SK-N-SH (cell line): ENCODE data around the gene MCF2L. TPM values are rescaled to one million over a fixed set of nuclear protein-coding genes. Genes with fewer than 3 reads are reported as not detected.

Experiments
- CTCF ChIA-PET: fragments of 300-600, 350-600 bp; formaldehyde crosslinking; extraction: SDS; loops from one replicate; lab custom pipeline; 2021; lab: Yijun Ruan, JAX
- POLR2A ChIA-PET: fragments of 350-600 bp; sonication (Branson Sonifier 250); formaldehyde crosslinking; extraction: SDS; loops from one replicate; lab custom pipeline; 2020; ENCODE audit warnings: antibody characterized with exemption, inconsistent platforms; lab: Yijun Ruan, JAX
- DNase-seq: peaks from one replicate; pipeline ENCODE4 v3.0.0; 2012
- H2AFZ ChIP-seq: fragments of 200-600 bp; sonication (generic); 2 replicates; pipeline ENCODE4 v1.8.1; 2016; ENCODE audit warnings: antibody characterized with exemption, mild to moderate bottlenecking, low read depth
- H3F3A ChIP-seq: fragments of 200-600 bp; sonication (generic); replicated peaks from 2 replicates; pipeline ENCODE3; 2016; ENCODE audit warnings: antibody characterized with exemption, mild to moderate bottlenecking; ENCODE audit not compliant: insufficient read depth
- H3K27ac ChIP-seq, 2 experiments: fragments of 200-500 bp in 1 of 2; fragments of 200-600 bp in 1 of 2; sonication (Bioruptor generic) in 1 of 2; sonication (generic), shearing (Covaris generic) in 1 of 2; 2 replicates each; pipeline versions ENCODE4 v1.5.1 to v1.6.1; 2014 to 2016; ENCODE audit warnings: low read depth in 2 of 2, inconsistent platforms in 1 of 2, low read length in 1 of 2, mild to moderate bottlenecking in 1 of 2, mixed read lengths in 1 of 2
- H3K27me3 ChIP-seq: fragments of 200-600 bp; sonication (generic), shearing (Covaris generic); 2 replicates; pipeline ENCODE4 v1.6.1; 2016; ENCODE audit warnings: mixed run types; ENCODE audit not compliant: insufficient read depth
- H3K36me3 ChIP-seq, 2 experiments: fragments of 200-500 bp in 1 of 2; fragments of 200-600 bp in 1 of 2; sonication (Bioruptor generic) in 1 of 2; sonication (generic) in 1 of 2; replicated peaks in 1 of 2; 2 replicates each; pipeline versions ENCODE3 to v1.5.1; 2014 to 2016; ENCODE audit warnings: low read length in 1 of 2, mild to moderate bottlenecking in 1 of 2; ENCODE audit not compliant: insufficient read depth in 2 of 2, control insufficient read depth in 1 of 2
- H3K4me1 ChIP-seq, 2 experiments: fragments of 200-500 bp in 1 of 2; fragments of 200-600 bp in 1 of 2; sonication (Bioruptor generic) in 1 of 2; sonication (generic), shearing (Covaris generic) in 1 of 2; 2 replicates each; pipeline versions ENCODE4 v1.5.1 to v1.6.1; 2014 to 2016; ENCODE audit warnings: low read depth in 1 of 2, low read length in 1 of 2, mixed run types in 1 of 2; ENCODE audit not compliant: insufficient read depth in 2 of 2, control insufficient read depth in 1 of 2
- H3K4me2 ChIP-seq: fragments of 200-600 bp; sonication (generic), shearing (Covaris generic); 2 replicates; pipeline ENCODE4 v1.6.1; 2017; ENCODE audit warnings: mixed run types
- H3K4me3 ChIP-seq, 2 experiments: fragments of 200-500 bp in 1 of 2; fragments of 200-600 bp in 1 of 2; sonication (Bioruptor generic) in 1 of 2; sonication (generic), shearing (Covaris generic) in 1 of 2; 2 replicates each; pipeline versions ENCODE4 v1.5.1 to v1.8.1; 2014 to 2016; ENCODE audit warnings: low read depth in 2 of 2, inconsistent platforms in 1 of 2, low read length in 1 of 2, mild to moderate bottlenecking in 1 of 2, mixed read lengths in 1 of 2, moderate library complexity in 1 of 2
- H3K79me2 ChIP-seq: fragments of 200-600 bp; sonication (generic); 2 replicates; pipeline ENCODE4 v1.8.1; 2017; ENCODE audit warnings: mild to moderate bottlenecking; ENCODE audit not compliant: insufficient read depth
- H3K9ac ChIP-seq: fragments of 200-600 bp; sonication (generic); 2 replicates; pipeline ENCODE4 v1.6.1; 2017; ENCODE audit warnings: mixed run types
- H3K9me2 ChIP-seq: fragments of 200-600 bp; sonication (generic); 2 replicates; pipeline ENCODE4 v1.6.1; 2017; ENCODE audit warnings: mixed run types
- H3K9me3 ChIP-seq: fragments of 200-600 bp; sonication (generic); 2 replicates; pipeline ENCODE4 v1.6.1; 2017; ENCODE audit warnings: mixed run types, mild to moderate bottlenecking, moderate library complexity
- H4K20me1 ChIP-seq: fragments of 200-600 bp; sonication (generic); 2 replicates; pipeline ENCODE4 v1.6.1; 2017; ENCODE audit warnings: mild to moderate bottlenecking, mixed run types; ENCODE audit not compliant: insufficient read depth
- CTCF ChIP-seq: fragments of 200-600 bp; sonication (generic); IDR thresholded peaks from 2 replicates; pipeline ENCODE4 v1.6.1; 2017; ENCODE audit warnings: antibody characterized with exemption, mild to moderate bottlenecking, moderate library complexity
- GATA2 ChIP-seq: sonication (generic); formaldehyde crosslinking; IDR thresholded peaks from 2 replicates; pipeline ENCODE4 v1.5.0; 2020; ENCODE audit warnings: mild to moderate bottlenecking, missing genetic modification reagents
- JUND ChIP-seq: IDR thresholded peaks from 2 replicates; pipeline ENCODE4 v1.4.0; 2012
- MXI1 ChIP-seq: IDR thresholded peaks from 2 replicates; pipeline ENCODE4 v1.6.1; 2012; ENCODE audit warnings: mild to moderate bottlenecking, low read depth, low read length, improper control_type of control experiment
- NRF1 ChIP-seq: IDR thresholded peaks from 2 replicates; pipeline ENCODE4 v1.6.1; 2012; ENCODE audit warnings: low read depth, mild to moderate bottlenecking, low read length
- POLR2AphosphoS5 ChIP-seq: IDR thresholded peaks from 2 replicates; pipeline ENCODE4 v1.6.1; 2012; ENCODE audit warnings: low read depth, low read length
- RCOR1 ChIP-seq: fragments of 150-350 bp; IDR thresholded peaks from 2 replicates; pipeline ENCODE4 v1.6.1; 2017; ENCODE audit warnings: antibody characterized with exemption, low read length
- REST ChIP-seq: IDR thresholded peaks from 2 replicates; pipeline ENCODE4 v1.6.1; 2012; ENCODE audit warnings: mild to moderate bottlenecking, low read depth, low read length, moderate library complexity
- RXRA ChIP-seq: IDR thresholded peaks from 2 replicates; pipeline ENCODE4 v1.4.0; 2012; ENCODE audit warnings: low read depth, mild to moderate bottlenecking, borderline replicate concordance
- TAF1 ChIP-seq: IDR thresholded peaks from 2 replicates; pipeline ENCODE4 v1.6.1; 2012; ENCODE audit warnings: low read depth, mild to moderate bottlenecking, low read length, moderate library complexity, borderline replicate concordance
- TEAD4 ChIP-seq: IDR thresholded peaks from 2 replicates; pipeline ENCODE4 v1.4.0; 2012; ENCODE audit warnings: mild to moderate bottlenecking, borderline replicate concordance; ENCODE audit not compliant: insufficient read depth
- USF1 ChIP-seq: IDR thresholded peaks from 2 replicates; pipeline ENCODE4 v1.4.0; 2012; ENCODE audit warnings: low read depth, borderline replicate concordance
- WGBS: methylation state at CpG from one replicate; pipeline ENCODE4 v1.1.6; 2017; ENCODE audit warnings: low lambda C conversion rate; 5-methylcytosine and 5-hydroxymethylcytosine counted together
- polyA plus RNA-seq, 3 experiments: library from polyadenylated mRNA; depleted of rRNA; stranded (reverse); fragments of >200 nt; gene quantifications; 2 replicates each; pipeline ENCODE4 v1.2.3, GENCODE V29; 2012

Gene MCF2L
- polyA plus RNA-seq, 1 of the 3 experiments (the other 2 are of a cell fraction) = 0.56 TPM

- 40% methylated on average over 15 of the region's 21 CpGs for WGBS
- Histone ChIP-seq H3K27ac (peak overlapping the region in 1 of 2 experiments; percentile 95; a peak in 2 of 4 replicates), H3K9me2 (no peaks in the 10 kb centered on the region), H4K20me1 (no peaks in the 10 kb centered on the region), H3K27me3 (peaks cover 13% of the 10 kb centered on the region; the same call in 1 of the 2 replicates), H3K4me2 (peak overlapping the region; percentile 67; the same call in 1 of the 2 replicates), H3K4me3 (peak overlapping the region in 1 of 2 experiments; percentile 31; a peak in 1 of 4 replicates), H3K9me3 (no peaks in the 10 kb centered on the region), H3F3A (no peaks in the 10 kb centered on the region), H2AFZ (no peak overlapping the region), H3K4me1 (peaks cover 0 to 37% of the 10 kb centered on the region in 2 experiments; a peak in 2 of 4 replicates), H3K9ac (no peak overlapping the region), H3K36me3 (no peaks in the 10 kb centered on the region), H3K79me2 (no peaks in the 10 kb centered on the region)
- POLR2A ChIA-PET = interaction anchor here (1.5 kb wide), 1 partner anchor 73 kb away, joined by 4 read pairs; no protein-coding TSS in a partner anchor
- peak; percentile 57 for DNase-seq
- CTCF ChIA-PET = interaction anchor here (1.0 to 3.5 kb wide), 4 partner anchors 14 to 54 kb away, joined by 3 to 13 read pairs (median 4); no protein-coding TSS in a partner anchor
- TF ChIP-seq GATA2 (CRISPR knock-in tag) (peak; percentile 52; the same call in 1 of the 2 replicates), MXI1 (peak; percentile 77; the same call in 1 of the 2 replicates), USF1 (no peak)
Measured at GRCh38 chr13:112928020-112928971, 40.7 kb upstream of the MCF2L start.

- Histone ChIP-seq H3F3A (no peaks in the 10 kb centered on the region), H4K20me1 (no peaks in the 10 kb centered on the region), H3K79me2 (no peaks in the 10 kb centered on the region), H3K9me3 (no peaks in the 10 kb centered on the region), H3K4me2 (peak overlapping the region; percentile 67), H3K4me1 (peaks cover 0 to 44% of the 10 kb centered on the region in 2 experiments; a peak in 2 of 4 replicates), H3K9me2 (no peaks in the 10 kb centered on the region), H3K36me3 (no peaks in the 10 kb centered on the region), H3K27me3 (peaks cover 13% of the 10 kb centered on the region; the same call in 1 of the 2 replicates), H2AFZ (no peak overlapping the region), H3K9ac (no peak overlapping the region), H3K27ac (peak overlapping the region in 1 of 2 experiments; percentile 95; a peak in 2 of 4 replicates), H3K4me3 (peak overlapping the region in 1 of 2 experiments; percentile 31; a peak in 1 of 4 replicates)
- CTCF ChIA-PET = interaction anchor here (1.0 to 3.5 kb wide), 6 partner anchors 11 to 73 kb away, joined by 3 to 13 read pairs (median 5); no protein-coding TSS in a partner anchor
- POLR2A ChIA-PET = interaction anchor here (1.5 kb wide), 1 partner anchor 72 kb away, joined by 4 read pairs; no protein-coding TSS in a partner anchor
- DNase-seq = peak; percentile 80
- WGBS = 5% methylated on average over 16 of the region's 21 CpGs
- no peak for TF ChIP-seq JUND
- TF ChIP-seq RCOR1 = peak; percentile 77
- no peak for TF ChIP-seq CTCF
- 0 out of 2 replicates have a peak, but pooled peaks have one; percentile 13 for TF ChIP-seq POLR2AphosphoS5
- TF ChIP-seq TEAD4 = no peak
- TF ChIP-seq USF1 = no peak
- TF ChIP-seq MXI1 = 0 out of 2 replicates have a peak, but pooled peaks have one; percentile 31
- TF ChIP-seq NRF1 = no peak
- TF ChIP-seq TAF1 = no peak
- TF ChIP-seq RXRA = no peak
- no peak for TF ChIP-seq REST
Measured at GRCh38 chr13:112928972-112929782, 39.8 kb upstream of the MCF2L start.
